GM12865 (cell line): ENCODE measurements around the gene ZMYM2.
A peak's percentile ranks its signal among the peaks of the same experiment; 100 is the strongest.

Experiments used
- DNase-seq: peaks from one replicate; pipeline ENCODE4 v3.0.0; 2010; ENCODE audit warnings: low read depth
- H3K4me3 ChIP-seq: 2 replicates; pipeline ENCODE4 v1.5.1; 2011; ENCODE audit warnings: mild to moderate bottlenecking, low read depth, low read length, control low read depth
- CTCF ChIP-seq: IDR thresholded peaks from 2 replicates; pipeline ENCODE4 v1.5.1; 2011; ENCODE audit warnings: low read length, control low read depth, low read depth, inconsistent platforms; ENCODE audit not compliant: insufficient read depth; ENCODE audit errors: missing control alignments

The ZMYM2 gene

DNA sequence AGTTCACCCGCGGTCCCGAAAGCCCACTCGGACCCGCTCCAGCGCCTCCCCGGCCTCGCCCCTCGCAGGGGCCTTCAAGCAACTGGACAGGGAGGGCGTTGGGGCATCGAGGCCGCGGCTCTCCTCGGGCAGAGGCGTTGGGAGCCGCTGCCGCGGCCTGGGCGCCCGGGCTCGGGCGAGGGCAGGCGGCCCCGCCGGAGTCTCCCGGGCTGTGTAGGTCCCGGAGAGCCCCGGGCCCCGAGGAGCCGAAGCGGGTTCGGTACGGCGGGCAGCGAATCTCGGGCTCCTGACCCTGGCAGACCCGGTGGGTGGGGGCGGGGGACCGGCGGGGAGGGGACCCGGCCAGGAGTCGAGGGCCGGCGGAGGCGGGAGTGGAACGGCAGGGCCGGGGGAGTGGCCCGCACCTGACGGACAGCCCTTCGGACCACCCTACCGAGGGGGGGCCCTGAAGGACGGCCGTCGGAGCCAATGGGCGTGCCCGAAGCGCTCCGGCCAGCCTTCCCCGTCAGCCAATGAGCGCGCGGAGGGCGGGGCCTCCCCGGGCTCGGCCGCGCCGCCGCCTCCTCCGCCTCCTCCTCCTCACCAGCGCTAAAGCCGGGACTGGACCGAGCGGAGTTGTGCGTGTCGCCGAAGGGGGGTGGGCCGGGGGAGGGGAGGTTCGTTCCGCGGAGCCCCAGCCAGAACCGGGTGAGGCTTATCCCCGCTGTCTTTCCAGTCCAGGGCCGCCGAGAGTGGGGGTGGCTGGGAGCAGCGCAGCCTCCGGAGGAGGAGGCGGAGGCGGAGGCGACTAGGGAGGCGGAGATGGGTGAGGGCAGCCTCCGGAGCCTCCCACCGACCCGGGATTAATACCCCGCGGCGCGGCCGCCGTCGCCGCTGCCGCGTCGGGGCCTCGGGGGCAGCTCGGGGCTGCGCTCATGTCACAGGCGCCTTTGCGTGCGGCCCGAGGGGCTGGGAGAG is at the start of gene ZMYM2:
ZMYM2 (plus strand) TSS at position 573 of the 957 bp plus-strand sequence. CDS start 34,346 bp downstream, outside the sequence.
- no peak for TF ChIP-seq CTCF
- peak within 1 kb of the TSS; percentile 79 for H3K4me3 ChIP-seq

DNA sequence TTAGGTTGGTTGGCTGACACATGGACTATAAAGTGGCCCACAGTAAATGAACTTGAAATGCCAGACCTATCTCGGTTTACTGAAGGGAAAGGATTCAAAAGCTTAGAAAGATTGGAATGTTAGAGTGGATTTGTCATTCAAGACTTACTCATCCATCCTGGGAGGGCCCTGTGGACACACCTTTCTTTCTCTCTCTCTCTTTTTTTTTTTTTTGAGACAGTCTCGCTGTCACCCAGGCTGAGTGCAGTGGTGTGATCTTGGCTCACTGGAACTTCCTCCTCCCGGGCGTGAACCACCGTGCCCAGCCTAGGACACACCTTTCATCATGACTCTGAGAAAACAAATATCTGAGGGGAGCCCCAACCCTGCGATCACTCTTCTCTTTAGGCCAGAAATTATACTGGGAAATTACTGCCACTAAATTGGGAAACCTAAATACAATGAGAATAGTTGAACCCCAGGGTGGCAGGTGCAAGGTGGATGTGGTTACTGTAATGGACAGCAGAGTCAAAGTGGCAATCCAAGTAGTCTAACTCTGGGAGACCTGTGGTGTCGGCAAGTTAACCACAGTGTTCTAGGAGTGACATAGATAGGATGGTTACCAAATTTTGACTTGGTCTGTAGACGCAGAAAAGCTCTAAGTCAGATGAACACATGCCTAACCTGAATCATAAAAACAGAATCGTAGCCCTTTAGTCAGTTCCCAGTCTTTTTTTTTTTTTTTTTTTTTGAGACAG is 48.0 kb upstream of the ZMYM2 start:
- peak; percentile 8 for DNase-seq
- no peak for TF ChIP-seq CTCF

More for the DNA sequence above, at the start of gene ZMYM2:
- DNase-seq: peak; percentile 99

GRCh38 chr13:19927117-19927748 is 31.3 kb upstream of the ZMYM2 start:
- H3K4me3 ChIP-seq: no peak overlapping the region
- peak; percentile 49 for DNase-seq
- TF ChIP-seq CTCF: peak; percentile 42

More for the DNA sequence above, 48.0 kb upstream of the ZMYM2 start:
- H3K4me3 ChIP-seq: no peak overlapping the region

GRCh38 chr13:19940106-19940505 is 18.4 kb upstream of the ZMYM2 start:
- no peak for TF ChIP-seq CTCF
- DNase-seq: no peak
- no peak overlapping the region for H3K4me3 ChIP-seq

GRCh38 chr13:19950374-19950773 is 8.2 kb upstream of the ZMYM2 start:
- TF ChIP-seq CTCF: no peak
- H3K4me3 ChIP-seq: no peak overlapping the region
- DNase-seq: no peak

DNA sequence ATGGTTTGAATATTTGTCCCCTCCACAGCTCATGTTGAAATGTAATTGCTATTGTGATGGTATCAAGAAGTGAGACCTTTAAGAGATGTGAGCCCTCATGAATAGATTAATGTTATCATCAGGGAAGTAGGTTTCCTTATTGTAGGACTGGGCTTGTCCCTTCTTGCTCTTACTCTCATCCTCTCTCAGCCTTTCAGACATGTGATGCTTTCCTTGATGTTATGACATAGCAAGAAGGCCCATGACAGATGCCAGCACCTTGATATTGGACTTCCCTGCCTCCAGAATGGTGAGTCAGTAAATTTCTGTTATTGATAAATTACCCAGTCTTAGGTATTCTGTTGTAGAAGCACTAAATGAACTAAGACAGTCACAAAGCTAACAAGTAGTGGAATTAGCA is 5.7 kb upstream of the ZMYM2 start:
- no peak overlapping the region for H3K4me3 ChIP-seq
- DNase-seq: no peak
- TF ChIP-seq CTCF: no peak
